ENCODE measurements around the gene EIF2A.
A peak's percentile ranks its signal among the peaks of the same experiment; 100 is the strongest.
"Not testable (repeated sequence)": the region's sequence is repeated elsewhere in the genome, so short reads cannot be mapped to it uniquely, and the experiment has no call there.

Gene EIF2A

GRCh38 chr3:150599611-150600297 lies 53.2 kb downstream of the EIF2A start:
- Histone ChIP-seq H3K27ac (peak overlapping the region in 2 of 21 experiments; percentile 3 to 21), H3K4me3 (no peak overlapping the region)

GRCh38 chr3:150600647-150601530 lies 54.3 kb downstream of the EIF2A start:
- H3K4me3 ChIP-seq = not testable (repeated sequence)
- peak overlapping the region in 2 of 21 experiments; percentile 30 to 34 for H3K27ac ChIP-seq

GRCh38 chr3:150602426-150603152 lies 56.0 kb downstream of the EIF2A start:
- Histone ChIP-seq H3K27ac (peak overlapping the region in 20 of 21 experiments; percentile 69 to 98 (median 90)), H3K4me3 (peak overlapping the region; percentile 55 to 86 (median 64))

DNA sequence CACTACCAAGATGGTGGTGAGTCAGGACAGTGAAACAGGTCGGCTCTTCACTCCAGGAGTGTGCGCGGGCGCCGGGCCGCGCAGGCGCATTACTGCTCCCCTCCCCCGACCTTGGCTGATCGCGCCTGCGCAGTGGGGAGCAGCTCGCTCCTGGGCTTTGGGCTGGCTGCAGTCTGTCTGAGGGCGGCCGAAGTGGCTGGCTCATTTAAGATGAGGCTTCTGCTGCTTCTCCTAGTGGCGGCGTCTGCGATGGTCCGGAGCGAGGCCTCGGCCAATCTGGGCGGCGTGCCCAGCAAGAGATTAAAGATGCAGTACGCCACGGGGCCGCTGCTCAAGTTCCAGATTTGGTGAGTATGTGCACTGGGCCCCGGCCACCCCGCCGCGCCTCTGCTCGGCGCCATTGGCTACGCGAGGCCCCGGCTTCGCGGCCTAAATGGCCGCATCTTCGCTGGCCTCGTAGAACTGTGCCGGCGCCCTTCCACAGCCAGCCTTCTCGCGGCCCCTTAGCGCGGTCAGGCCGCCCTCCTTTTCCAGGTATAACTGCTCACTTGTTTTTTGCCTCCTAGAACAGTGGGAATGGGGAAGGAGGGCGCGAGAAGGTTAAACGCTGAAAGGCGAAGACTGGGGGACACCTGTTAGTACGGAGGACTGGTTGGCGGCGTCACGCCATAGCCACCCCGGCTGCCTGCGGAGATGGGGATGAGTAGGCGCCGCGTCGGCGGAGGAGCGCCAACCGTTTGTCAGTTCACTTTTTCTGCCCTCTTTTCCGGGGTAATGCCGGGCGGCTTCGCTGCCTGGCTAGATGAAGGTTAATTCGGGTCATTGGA lies 56.8 kb downstream of the EIF2A start, which contains the start of gene SELENOT:
Gene SELENOT (plus strand): TSS at position 169 of the 827 bp plus-strand sequence. CDS start 42 bp downstream, at position 211.
- peak within 1 kb of the TSS; percentile 55 to 86 (median 64) for H3K4me3 ChIP-seq
- H3K27ac ChIP-seq = peak within 1 kb of the TSS; percentile 75 to 98 (median 90)

DNA sequence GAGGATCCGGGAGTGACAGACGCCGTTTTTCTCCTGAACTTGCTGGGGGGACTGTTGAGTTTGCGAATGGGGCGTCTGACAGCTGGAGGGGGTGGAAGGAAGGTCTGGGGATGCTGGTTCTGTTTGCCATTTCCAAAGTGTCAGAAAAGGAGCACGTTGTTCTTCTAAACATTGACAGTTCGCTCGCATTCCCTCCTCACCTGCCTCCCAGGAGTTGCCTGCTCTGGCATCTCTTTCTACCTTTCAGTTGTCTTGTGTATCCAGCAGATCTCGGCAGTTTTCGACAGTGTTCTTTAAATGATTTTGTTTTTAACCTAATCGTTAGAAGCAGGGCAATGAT lies 57.4 kb downstream of the EIF2A start:
- Histone ChIP-seq H3K4me3 (peak overlapping the region; percentile 55 to 86 (median 64)), H3K27ac (peak overlapping the region; percentile 75 to 98 (median 90))

- peak overlapping the region in 2 of 21 experiments; percentile 5 to 21 for H3K27ac ChIP-seq
Observed at GRCh38 chr3:150605998-150606641, 59.5 kb downstream of the EIF2A start.

GRCh38 chr3:150607267-150608065 lies 60.9 kb downstream of the EIF2A start:
- Histone ChIP-seq H3K27ac (no peak overlapping the region), H3K4me3 (no peak overlapping the region)

More at GRCh38 chr3:150605998-150606641, 59.5 kb downstream of the EIF2A start:
- no peak overlapping the region for H3K4me3 ChIP-seq

DNA sequence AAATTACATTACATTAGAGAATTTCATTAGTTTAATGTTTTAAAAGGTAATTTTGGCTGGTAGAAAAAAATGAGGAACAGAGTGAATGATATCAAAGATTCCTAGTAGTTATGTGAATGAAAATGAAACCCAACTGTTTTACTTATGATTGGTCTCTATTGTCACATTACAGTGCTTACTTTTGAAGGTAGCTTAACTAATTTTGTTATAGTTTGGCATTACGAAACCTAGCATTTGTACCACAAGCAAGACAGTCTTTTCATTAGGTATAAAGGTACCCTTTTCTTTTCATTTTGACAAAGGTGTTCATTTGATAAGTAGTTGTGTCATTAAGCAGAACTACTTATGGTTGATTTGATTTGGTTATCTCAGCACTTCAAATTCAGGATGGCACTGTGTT lies 63.4 kb downstream of the EIF2A start:
- H3K27ac ChIP-seq = no peak overlapping the region
- H3K4me3 ChIP-seq = no peak overlapping the region

- Histone ChIP-seq H3K4me3 (no peak overlapping the region), H3K27ac (no peak overlapping the region)
Observed at GRCh38 chr3:150610785-150611184, 64.2 kb downstream of the EIF2A start.

DNA sequence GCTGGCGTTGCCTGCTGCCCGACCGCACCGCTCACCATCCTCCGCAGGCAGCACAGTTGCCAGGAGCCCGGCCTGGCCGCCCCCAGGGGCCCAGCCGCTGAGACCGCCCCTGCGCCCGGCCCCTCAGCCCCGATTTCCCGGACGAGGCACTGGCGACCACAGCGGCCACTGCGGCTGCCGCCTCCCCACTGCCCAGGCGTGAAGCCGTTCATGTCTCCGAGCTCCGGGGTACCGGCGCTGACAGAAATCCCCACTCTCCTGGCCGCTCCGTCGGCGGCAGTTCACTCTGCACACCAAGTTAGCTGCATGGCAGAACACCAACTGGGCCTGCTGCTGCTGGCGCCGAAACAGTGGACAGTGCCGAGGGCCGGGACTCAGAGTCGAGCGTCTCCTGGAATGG lies 65.1 kb downstream of the EIF2A start:
- Histone ChIP-seq H3K27ac (no peak overlapping the region), H3K4me3 (no peak overlapping the region)

- H3K27ac ChIP-seq = no peak overlapping the region
Observed at GRCh38 chr3:150612494-150612893, 65.9 kb downstream of the EIF2A start.

DNA sequence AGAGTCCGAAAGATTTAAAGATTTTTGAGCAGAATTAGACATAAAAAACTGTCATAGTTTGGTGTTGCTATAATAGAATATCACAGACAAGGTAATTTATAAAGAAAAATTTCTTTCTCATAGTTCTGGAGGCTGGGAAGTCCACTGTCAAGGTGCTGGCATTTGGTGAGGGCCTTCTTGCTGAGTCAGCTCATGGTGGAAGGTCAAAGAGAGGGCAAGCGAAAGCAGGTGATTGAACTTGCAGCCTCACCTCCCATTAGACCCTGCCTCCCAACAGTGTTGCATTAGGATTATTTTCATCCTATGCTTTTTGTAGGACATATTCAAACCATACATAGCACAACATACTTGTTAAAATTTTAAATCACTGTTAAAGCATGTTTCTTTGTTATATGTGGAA lies 66.4 kb downstream of the EIF2A start:
- H3K4me3 ChIP-seq = no peak overlapping the region
- no peak overlapping the region for H3K27ac ChIP-seq

More at GRCh38 chr3:150612494-150612893, 65.9 kb downstream of the EIF2A start:
- H3K4me3 ChIP-seq = no peak overlapping the region

- Histone ChIP-seq H3K27ac (no peak overlapping the region), H3K4me3 (no peak overlapping the region)
Observed at GRCh38 chr3:150613709-150614480, 67.3 kb downstream of the EIF2A start.

- Histone ChIP-seq H3K4me3 (no peak overlapping the region), H3K27ac (no peak overlapping the region)
Observed at GRCh38 chr3:150620002-150620689, 73.6 kb downstream of the EIF2A start.

DNA sequence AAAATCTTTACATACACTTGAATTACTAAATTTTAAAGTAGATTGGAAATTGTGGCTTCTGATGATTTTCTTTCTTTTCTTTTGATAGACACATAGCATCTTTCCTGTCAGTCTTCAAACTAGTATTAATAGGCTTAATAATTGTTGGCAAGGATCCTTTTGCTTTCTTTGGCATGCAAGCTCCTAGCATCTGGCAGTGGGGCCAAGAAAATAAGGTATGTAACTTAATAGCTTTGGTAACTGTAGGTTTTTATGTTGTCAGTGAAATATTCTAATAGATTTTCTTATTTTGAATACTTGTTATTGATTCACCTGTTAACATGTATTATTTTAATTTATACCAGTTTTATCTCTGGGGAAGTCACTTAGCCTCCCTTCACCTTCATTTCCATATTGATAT lies 76.4 kb downstream of the EIF2A start:
- H3K4me3 ChIP-seq, H3K27ac ChIP-seq: not testable (repeated sequence)

DNA sequence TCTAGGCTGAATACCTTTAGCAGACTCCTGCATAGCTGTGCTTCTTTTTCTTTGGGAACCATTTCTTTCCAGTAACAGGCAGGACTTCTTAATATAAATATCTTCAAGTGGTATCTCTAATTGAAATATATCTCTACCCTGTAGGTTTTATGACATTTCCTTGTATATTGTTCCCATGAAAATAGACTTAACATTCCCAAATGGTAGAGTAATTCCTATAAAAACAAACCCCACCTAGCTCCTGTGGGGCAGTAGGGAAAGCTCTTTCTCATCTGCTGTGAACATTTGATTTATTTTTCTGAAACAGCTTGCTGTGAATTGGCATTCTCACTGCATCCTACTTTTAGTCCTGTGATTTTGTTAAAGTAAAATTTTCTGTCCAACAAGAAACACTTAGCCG lies 77.4 kb downstream of the EIF2A start:
- H3K27ac ChIP-seq = no peak overlapping the region
- no peak overlapping the region for H3K4me3 ChIP-seq
